GM18519 (cell line): Measurements from ENCODE around the gene L3HYPDH.
"Not testable (repeated sequence)": the region's sequence is repeated elsewhere in the genome, so short reads cannot be mapped to it uniquely, and the experiment has no call there.

Source experiments
- ATAC-seq: cut with Tn5 transposase; IDR thresholded peaks from one replicate; pipeline ENCODE4 v1.9.1; 2021; ENCODE audit warnings: mild to moderate bottlenecking, moderate library complexity; ENCODE audit not compliant: unreplicated experiment, low FRiP score

The L3HYPDH gene

DNA sequence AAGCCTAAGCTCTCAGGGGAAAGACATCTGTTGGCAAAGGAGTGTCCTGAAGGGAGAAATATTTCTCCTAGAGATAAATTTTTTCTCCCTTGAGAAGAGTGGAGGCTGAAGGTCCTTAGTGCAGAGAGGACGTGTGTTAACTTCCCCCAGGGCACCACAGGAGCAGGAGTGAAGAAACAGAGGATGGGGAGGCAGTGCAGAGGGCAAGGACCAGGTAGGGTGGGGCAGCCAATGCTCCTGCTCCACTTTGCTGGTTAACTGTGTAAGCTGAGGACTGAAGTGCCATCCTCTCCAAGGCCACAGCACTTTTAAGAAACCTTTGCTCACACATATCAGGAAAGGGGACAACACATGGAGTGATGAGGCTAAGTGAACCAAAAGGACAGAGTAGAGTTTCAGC, 4.0 kb downstream of the L3HYPDH start:
- no peak for ATAC-seq

DNA sequence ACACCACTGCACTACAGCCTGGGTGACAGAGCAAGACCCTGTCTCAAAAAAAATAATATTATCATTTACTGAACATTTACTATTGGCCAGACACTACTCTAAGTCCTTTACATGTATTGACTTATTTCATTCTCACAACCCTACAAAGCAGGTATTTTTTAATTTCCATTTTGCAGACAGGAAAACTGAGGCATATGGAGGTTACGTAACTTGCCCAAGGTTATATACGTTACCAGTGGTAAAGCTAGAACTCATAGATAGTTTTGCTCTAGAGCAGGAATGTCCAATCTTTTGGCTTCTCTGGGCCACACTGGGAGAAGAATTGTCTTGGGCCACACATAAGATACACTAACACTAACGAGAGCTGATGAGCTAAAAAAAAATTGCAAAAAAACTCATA, 5.7 kb downstream of the L3HYPDH start:
- ATAC-seq: no peak

DNA sequence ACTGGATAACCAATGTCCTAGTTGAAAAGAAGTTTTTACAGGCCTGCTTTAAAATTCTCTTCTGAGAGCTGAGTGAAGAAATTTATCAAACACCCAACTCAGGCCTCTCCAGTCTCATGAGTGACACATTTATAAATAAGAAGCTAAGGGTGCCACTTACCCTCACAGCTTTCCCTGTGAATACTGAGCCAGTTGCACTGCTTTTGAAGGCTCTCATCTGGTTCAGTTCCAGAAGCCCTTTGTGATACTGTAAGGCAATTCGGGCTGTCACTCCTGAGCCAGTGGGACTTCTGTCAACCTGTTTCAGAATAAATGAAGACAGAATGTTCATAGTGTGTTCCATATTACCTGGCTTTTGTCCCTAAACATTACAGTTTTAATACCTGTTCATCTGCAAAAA, 8.5 kb downstream of the L3HYPDH start:
- ATAC-seq: no peak

DNA sequence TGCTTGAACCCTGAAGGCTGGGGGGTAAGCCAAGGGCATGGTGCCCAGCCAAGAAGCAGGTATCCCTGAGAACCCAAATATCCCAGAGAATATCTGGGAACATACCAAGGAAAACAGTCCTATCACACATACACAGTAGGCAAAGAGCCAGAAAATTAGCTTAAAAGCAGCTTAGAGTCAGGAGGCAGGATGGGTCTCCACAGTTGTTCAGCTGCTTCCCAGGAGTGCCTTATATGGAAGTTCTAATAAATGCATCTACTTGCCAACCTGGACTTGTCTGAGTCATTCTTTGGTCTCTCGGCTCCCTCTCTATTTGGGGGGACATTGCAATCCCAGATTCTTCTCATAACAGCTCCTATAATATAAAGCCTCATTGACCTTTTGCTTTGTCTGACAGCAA, 10.0 kb downstream of the L3HYPDH start:
- ATAC-seq: no peak

DNA sequence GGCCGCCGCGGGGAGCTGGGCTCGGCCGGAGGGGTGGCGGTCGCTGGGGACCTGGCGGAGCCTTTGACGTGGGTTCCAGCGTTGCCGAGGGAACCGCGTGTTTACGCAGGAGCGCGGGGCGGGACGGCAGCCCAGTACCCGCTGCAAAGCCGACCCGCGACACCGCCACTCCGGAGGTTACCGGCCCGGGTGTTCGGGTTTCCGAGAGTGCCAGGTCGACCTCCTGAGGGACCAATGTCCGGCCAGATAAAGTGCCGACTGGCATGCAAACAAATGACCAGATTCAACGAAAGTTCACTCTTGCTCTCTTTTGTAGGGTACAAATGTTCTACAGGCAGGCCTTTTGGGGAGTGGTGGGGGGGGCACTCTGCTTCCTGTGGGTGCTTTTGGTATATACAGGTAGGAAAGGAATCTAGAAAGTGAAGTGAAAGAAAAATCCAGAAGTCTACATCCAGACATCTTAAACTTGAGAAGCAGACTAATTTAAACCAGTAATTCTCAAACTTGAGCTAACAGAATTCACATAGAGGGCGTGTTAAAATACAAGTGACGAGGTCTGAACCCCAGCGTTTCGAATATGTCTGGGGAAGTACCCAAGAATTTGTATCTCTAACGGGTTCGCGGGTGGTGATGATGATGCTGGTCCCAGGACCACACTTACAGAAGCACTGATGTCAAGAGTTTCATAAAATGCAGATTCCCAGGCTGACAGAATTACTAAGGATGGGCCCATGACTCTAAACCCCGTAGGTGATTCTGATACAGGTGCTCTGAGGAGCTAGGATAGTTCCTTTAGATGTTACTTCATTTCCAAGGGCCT, 18.7 kb downstream of the L3HYPDH start, which contains the start of gene GPR135:
TSS of gene GPR135 (minus strand) at position 65 of the 820 bp plus-strand sequence. CDS start 154 bp downstream, outside the sequence.
- no peak for ATAC-seq

DNA sequence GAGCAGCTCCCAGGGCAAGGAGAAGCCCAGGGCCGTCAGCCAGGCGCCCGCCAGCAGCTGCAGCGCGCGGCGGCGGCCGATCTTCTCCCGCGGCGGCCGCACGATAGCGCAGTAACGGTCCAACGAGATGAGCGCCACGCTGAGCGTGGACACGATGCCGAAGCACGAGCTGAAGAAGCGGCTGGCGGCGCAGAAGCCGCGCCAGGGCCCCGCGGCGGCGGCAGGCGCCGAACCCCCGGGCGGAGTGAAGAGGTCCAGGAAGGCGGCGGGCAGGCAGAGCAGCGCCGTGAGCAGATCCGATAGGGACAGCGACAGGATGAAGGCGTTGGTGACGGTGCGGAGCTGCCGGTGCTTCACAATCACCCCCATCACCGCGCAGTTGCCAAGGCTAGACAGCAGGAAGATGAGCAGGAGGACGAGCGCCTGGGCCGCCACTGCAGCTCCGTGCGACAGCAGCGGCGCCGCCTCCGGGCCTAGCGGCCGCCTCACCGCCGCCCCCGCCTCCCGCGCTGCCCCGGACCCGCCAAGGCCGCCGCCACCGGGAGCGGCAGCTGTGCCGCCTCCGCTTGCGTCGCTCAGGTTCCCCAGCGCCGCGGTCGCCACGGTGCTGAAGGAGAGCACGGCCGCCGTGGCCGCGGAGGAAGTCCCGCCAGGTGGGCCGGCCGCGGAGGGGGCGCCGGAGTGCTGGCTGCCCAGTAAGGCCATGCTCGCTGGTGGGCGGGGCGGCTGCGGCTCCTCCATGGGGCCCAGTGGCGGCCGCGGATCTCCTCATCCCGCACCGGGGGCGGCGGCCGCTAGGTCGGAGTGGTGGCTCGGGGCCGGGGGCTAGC, 19.5 kb downstream of the L3HYPDH start:
- no peak for ATAC-seq

DNA sequence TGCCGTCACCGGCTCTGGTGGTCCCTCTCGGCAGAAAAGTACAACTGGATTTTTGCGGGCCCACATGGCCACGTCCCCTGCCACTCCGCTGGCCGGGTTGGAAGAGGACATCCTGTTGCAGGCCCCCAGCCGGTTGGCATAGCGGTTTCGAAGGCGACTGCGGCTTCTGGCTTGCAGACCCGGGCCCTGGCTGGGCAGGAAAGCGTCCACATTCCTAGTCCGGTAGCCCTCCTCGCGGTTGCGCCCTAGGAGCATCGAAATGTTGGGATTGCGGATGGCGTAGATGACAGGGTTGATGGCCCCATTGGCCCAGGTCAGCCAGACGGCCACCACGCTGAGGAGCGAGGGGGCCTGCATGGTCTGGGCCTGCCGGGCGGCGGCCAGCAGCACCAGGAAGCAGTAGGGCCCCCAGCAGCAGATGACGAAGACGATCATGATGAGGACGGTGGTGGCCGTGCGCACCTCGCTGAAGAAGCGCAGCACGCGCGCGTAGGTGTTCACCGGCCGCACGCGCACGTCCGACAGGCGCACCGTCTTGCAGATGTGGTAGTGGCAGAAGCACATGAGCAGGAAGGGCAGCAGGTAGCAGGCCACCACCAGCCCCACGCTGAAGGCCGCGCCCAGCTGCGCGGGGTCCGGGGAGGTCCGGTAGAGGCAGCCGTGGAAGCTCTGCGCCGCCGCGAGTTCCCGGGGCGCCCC, 20.3 kb downstream of the L3HYPDH start:
- ATAC-seq: no peak

DNA sequence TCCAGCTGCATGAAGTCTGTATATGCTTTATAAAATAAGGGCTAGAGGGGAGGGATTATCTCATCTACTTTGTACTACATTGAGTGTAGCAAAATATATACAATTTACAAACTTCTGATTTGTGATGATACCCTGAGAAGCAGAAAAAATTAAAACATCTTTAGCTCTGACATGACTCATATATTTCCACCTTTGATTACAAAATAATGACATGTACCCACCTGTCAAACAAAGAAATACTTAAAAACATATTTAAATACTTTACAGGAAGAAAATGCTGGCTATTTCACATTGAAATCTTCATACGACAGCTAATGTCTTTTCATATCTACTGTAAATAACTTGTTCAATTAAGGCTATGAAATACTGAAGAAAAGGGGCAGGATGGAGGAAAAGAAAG, 22.3 kb downstream of the L3HYPDH start:
- no peak for ATAC-seq

DNA sequence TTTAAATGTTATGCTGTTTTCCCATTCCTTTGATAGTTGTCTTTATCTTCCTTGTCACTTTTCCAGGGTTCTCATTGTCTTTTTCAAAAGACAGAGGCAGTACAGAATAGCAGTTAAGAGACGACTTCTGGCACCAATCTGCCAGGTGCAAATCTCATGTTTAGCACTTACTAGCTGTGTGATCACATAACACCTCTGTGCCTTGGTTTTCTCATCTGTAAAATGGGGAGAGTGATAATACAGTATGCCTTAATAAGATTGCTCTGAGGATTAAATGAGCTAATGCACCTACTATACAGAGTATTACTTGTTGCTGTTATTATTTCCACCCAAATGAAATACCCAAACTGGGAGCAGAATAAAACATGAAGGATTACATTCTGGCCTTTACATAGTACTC, 23.8 kb downstream of the L3HYPDH start:
- no peak for ATAC-seq

DNA sequence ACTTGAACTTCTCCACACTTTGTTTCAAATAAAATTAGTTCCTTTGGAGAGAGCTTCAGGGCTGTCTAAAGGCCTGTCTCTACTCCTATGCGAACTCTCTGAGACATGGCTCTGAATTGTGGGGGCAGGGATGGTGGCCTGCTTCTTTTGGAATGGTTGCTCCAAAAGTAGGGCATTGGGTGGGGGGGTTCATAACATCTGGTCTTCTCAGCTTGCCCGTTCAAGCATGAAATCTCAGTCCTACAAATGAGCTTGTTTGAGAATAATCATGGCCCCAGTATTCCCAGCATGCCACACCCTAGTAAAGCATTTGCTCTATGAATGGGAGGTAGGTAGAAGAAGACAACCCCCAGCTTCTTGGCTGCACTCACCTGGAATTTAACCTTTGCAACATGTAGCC, 25.7 kb downstream of the L3HYPDH start:
- no peak for ATAC-seq

DNA sequence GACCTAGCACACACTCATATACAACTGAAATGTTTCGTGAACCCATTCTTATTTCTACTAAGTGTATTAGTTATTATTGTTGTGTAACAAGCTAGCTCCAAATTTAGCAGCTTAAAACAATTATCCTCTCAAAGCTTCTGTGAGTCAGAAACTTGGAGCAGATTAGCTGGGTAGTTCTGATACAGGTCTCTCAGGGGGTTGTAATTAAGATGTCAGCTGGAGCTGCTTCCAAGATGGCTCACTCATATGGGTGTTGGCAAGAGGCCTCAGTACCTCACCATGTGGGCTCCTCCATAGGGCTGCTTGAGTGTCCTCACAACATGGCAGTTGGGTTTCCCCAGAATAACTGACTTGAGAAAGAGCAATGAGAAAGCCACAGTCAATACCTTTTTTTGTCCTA, 28.8 kb downstream of the L3HYPDH start:
- no peak for ATAC-seq

DNA sequence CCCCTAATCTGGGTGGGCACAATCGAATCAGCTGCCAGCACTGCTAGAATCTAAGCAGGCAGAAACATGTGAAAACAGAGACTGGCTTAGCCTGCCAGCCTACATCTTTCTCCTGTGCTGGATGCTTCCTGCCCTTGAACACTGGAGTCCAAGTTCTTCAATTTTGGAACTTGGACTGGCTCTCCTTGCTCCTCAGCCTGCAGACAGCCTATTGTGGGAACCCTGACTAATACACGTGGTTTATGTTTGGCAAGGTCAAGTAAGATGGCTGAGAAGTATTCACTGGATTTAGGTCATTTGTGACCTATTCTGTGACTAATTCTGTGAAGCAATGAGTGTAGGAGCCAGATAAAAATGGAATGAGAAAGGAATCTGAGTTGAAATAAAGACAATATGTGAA, 30.1 kb downstream of the L3HYPDH start:
- no peak for ATAC-seq

DNA sequence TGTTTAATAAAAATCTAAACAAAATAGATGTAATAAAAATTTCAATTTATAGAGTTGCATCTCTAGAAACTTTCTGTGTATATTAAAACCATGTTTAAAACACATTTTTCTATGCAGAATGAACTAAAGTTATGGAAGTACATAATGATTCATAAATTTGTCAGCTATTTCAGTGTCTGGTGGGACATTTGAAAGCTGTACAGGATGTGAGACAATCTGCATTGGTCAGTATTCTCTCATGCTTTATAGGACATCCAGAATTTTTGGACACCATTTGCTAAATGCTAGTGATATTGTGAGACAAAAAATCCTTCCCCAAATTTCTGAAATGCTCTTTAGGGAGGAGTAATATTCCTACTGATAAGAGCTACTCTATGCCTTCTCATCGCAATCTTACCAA, 32.4 kb downstream of the L3HYPDH start:
- no peak for ATAC-seq

DNA sequence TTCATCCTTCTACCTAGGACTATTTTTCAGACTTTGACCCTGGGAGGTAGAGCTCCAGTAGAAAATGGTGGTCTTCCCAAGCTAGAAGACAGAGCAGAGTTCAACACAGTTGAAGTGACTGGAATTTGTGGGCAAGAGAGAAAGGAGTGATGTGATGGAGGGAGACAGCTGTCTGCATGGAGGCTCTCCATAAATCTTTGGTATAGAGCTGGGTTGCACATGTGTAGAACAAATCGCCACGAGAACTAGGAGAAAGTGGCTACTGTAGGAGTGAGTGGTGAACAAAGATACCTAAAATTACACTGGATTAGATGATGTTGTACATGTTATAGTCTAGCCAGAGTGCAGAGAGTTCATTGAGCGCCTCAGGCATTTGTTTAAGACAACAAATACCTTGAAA, 33.5 kb downstream of the L3HYPDH start:
- ATAC-seq: no peak

DNA sequence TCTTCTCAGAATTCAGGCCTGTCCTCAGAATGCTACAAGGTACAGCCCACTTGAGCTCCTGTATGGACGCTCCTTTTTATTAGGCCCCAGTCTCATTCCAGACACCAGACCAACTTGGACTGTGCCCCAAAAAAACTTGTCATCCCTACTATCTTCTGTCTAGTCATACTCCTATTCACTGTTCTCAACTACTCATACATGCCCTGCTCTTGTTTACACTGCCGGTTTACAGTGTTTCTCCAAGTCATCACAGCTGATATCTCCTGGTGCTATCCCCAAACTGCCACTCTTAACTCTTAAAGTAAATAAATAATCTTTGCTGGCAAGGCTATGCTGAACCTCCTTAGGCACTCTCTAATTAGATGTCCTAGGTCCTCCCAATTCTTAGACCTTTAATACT, 35.5 kb downstream of the L3HYPDH start:
- not testable (repeated sequence) for ATAC-seq

DNA sequence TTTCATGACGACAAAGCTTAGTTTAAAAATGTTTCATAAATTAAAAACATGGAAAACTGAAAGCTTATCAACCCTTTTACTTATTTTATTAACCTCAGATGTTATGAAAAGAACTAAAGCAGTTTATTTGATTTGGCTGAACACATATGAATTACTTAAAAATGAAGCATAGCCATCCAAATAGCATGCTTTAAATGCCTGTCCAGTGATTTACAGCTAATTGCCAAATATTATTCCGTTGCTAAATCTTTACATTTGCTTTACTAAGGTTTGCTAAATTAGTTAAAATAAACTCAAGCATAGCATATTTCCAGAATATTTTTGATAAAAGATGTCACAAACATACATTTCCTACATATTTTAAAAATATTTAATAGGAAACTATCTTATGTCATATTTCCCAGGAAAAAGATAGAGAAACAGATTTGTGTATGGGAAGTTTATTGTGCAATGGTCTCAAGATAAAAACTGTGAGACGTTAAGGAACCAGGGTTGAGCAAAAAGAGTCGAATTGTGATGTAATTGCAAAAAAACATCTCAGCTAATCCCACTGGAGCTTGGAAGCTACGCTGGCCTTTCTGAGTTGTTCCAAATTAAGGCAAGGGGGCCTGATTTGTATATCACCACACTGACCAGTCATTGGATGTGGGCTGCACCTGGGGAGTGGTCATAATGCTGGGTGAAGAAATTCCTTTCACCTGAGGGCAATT, 44.8 kb downstream of the L3HYPDH start:
- no peak for ATAC-seq

DNA sequence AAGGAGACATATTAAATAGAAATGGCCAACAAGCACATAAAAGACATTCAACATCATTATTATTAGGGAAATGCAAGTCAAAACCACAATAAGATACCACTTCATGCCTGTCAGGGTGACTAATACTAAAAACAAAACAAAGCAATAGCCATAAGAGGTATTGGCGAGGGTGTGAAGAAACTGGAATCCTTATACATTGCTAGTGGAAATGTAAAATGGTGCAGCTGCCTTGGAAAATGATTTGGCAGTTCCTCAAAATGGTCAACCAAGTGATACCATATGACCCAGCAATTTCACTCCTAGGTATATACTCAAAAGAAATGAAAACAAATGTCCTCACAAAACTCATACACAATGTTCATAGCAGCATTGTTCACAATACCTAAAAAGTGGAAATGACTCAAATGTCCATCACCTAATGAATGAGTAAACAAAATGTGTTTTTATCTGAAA, 46.0 kb downstream of the L3HYPDH start:
- ATAC-seq: no peak

DNA sequence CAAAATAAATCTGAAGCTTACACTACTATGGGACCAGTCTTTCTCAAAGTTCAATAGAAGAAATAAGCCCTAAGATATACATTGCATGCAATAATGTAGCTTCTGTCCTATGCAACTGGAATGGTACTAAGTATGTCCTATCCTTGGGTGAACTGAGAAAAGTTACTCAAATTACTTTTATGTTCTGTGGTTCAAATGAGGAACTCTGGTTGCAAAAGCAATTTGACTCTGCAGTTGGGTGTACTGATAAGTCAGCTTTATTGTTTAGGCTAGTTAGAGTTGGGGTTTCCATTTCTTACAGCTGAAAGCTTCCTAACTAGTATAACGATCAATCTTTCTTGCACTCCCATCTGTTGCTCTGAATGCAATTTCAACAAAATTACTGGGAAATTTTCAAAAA, 48.2 kb downstream of the L3HYPDH start:
- no peak for ATAC-seq

DNA sequence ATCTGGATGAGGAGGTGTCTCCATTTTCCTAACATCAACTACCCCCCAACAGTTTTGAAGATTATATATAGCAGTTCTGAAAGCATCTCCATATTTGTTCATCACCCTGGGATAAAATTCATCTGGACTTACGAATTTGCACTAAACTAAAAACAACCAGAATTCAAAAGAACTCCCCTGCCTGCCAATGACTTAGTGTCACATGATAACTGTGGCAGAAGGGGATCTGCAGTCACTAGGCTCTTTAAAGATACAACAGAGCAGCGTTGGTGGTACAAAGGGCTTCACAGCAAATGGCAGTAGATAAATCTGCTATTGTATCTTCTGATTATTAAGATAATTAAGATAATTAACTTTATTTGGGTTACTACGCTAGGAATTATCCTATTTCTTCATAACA, 49.1 kb downstream of the L3HYPDH start:
- no peak for ATAC-seq

DNA sequence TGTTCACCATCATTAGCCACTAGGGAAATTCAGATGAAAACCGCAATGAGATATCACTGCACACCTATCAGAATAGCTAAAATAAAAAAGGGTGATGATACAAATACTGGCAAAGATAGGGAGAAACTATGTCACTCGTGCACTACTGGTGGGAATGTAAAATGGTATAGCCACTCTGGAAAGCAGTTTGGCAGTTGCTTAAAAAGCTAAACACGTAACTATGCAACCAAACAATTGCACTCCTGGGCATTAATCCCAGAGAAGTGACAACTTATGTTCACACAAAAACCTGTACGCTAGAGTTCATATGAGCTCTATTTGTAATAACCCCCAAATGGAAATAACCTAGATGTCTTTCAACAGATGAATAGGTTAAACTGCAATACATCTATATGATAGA, 54.4 kb downstream of the L3HYPDH start:
- no peak for ATAC-seq
